Subcutaneous abdominal adipose tissue (tissue), 5 donors: ENCODE data around the gene KCTD11.

Experiments
- H3K27ac ChIP-seq: one replicate; pipeline ENCODE4 v1.7.0; 2013; ENCODE audit warnings: low read depth, mild to moderate bottlenecking, inconsistent platforms, low read length, moderate library complexity
- H3K27me3 ChIP-seq, 5 donors: one replicate each; pipeline ENCODE4 v1.7.0; 2013; ENCODE audit warnings: low read length in 5 of 5, inconsistent platforms in 1 of 5; ENCODE audit not compliant: control insufficient read depth in 5 of 5, insufficient read depth in 4 of 5
- H3K36me3 ChIP-seq, 5 donors: one replicate each; pipeline ENCODE4 v1.7.0; 2013; ENCODE audit warnings: low read length in 5 of 5; ENCODE audit not compliant: control insufficient read depth in 5 of 5, insufficient read depth in 5 of 5
- H3K4me1 ChIP-seq, 5 donors: one replicate each; pipeline ENCODE4 v1.7.0; 2013; ENCODE audit warnings: low read length in 5 of 5, mild to moderate bottlenecking in 3 of 5, moderate library complexity in 1 of 5; ENCODE audit not compliant: control insufficient read depth in 5 of 5, insufficient read depth in 5 of 5
- H3K4me3 ChIP-seq, 5 donors: one replicate each; pipeline ENCODE4 v1.7.0; 2013; ENCODE audit warnings: low read length in 5 of 5, low read depth in 1 of 5
- H3K9ac ChIP-seq, 5 donors: one replicate each; pipeline ENCODE4 v1.7.0; 2013; ENCODE audit warnings: low read length in 5 of 5, mild to moderate bottlenecking in 4 of 5, moderate library complexity in 3 of 5
- H3K9me3 ChIP-seq, 5 donors: one replicate each; pipeline ENCODE4 v1.7.0; 2013; ENCODE audit warnings: low read length in 5 of 5; ENCODE audit not compliant: control insufficient read depth in 5 of 5
- donor health status: healthy.
- donor health status: healthy.
- donor health status: healthy.
- donor health status: healthy.
- donor health status: healthy.

KCTD11 gene

DNA sequence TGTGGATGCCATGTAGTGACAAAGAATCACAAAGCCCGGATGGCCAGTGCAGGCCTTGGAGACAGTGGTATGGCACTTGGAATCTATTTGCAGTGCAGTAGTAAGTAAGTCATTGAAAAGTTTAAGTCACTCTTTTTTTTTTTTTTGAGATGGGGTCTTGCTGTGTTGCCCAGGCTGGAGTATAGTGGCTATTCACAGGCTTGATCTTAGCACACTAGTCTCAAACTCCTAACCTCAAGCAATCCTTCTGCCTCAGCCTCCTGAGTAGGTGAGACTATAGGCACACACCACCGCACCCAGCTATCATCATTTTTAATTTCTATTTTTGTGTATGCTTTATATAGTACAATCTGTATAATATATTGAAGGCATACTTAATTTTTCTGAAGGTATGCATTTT lies 46.6 kb downstream of the KCTD11 start:
- no peaks in the 10 kb centered on the region for H3K9me3 ChIP-seq
- H3K27ac ChIP-seq = no peak overlapping the region
- H3K27me3 ChIP-seq = no peaks in the 10 kb centered on the region
- no peak overlapping the region for H3K4me3 ChIP-seq
- H3K9ac ChIP-seq = no peak overlapping the region
- peaks cover 4 to 25% (median 22%) of the 10 kb centered on the region in 5 donors for H3K4me1 ChIP-seq
- H3K36me3 ChIP-seq = no peaks in the 10 kb centered on the region

- H3K4me1 ChIP-seq = peaks cover 4 to 25% (median 17%) of the 10 kb centered on the region in 5 donors
- no peaks in the 10 kb centered on the region for H3K36me3 ChIP-seq
- H3K27ac ChIP-seq = peak overlapping the region; percentile 92
- peak overlapping the region; percentile 43 to 82 (median 75) for H3K9ac ChIP-seq
- H3K27me3 ChIP-seq = no peaks in the 10 kb centered on the region
- H3K4me3 ChIP-seq = peak overlapping the region; percentile 77 to 83 (median 80)
- no peaks in the 10 kb centered on the region for H3K9me3 ChIP-seq
These were observed 51.2 kb downstream of the KCTD11 start for GRCh38 chr17:7403043-7403726.

- H3K4me3 ChIP-seq = peak overlapping the region; percentile 77 to 83 (median 80)
- peaks cover 4 to 25% (median 17%) of the 10 kb centered on the region in 5 donors for H3K4me1 ChIP-seq
- peak overlapping the region; percentile 92 for H3K27ac ChIP-seq
- peak overlapping the region in 4 of 5 donors; percentile 43 to 82 (median 71) for H3K9ac ChIP-seq
- H3K27me3 ChIP-seq = no peaks in the 10 kb centered on the region
- H3K9me3 ChIP-seq = no peaks in the 10 kb centered on the region
- H3K36me3 ChIP-seq = peaks cover 0 to 2% (median 0%) of the 10 kb centered on the region in 5 donors
These were observed 51.7 kb downstream of the KCTD11 start for GRCh38 chr17:7403727-7403976.

DNA sequence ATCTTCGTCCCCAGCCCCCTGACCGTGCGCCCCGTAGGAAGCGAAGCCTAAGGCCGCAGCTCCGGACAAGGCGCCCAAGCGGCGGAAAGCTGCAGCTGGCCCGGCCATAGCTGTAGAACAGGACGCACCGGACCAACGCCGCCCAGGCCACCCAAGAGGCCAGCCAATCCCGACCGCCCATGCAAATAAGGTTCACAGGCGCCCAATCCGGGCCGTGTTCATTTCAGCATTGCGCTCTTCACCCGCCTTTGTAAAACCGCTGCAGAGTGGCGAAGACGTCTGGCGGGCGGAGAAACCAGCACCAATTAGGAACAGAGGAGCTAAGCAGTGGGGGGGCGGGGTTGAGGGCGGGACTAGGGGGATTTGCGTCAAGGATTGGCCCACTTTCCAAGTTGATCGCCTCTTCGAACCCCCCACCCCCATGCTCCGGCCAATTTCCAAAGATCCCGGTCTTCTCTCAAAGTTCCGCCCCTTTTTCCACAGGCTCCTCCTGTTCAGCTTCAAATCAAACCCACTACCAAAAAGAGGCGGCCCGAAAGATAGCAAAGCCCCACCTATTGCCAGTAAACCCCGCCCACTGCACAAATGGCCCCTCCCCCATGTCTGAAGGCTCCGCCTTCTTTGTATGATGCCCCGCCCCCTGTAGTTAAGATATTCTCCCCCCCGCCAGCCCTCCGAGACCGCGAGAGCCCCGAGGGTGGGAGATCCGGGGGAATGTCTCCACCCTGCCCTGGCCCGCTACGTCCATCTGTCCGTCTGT lies 52.2 kb downstream of the KCTD11 start, which contains the start of gene TMEM256:
TMEM256 (minus strand) TSS at position 121 of the 760 bp plus-strand sequence; CDS start at position 108, 13 bp downstream.
- Histone ChIP-seq H3K27me3 (no peaks in the 10 kb centered on the region), H3K4me3 (peak within 1 kb of the TSS; percentile 77 to 83 (median 80)), H3K9me3 (no peaks in the 10 kb centered on the region), H3K4me1 (peaks cover 4 to 25% (median 17%) of the 10 kb centered on the region in 5 donors), H3K27ac (peak within 1 kb of the TSS; percentile 92), H3K36me3 (peaks cover 0 to 7% (median 0%) of the 10 kb centered on the region in 5 donors), H3K9ac (peak within 1 kb of the TSS; percentile 43 to 82 (median 75))
